NCI-H345 treated with DMSO at 0.1 percent for 48 hours (cell line): ENCODE results near the gene SLC13A4.
"Not testable (repeated sequence)": the region's sequence is repeated elsewhere in the genome, so short reads cannot be mapped to it uniquely, and the experiment has no call there.

Experiments used
- DNase-seq: peaks from one replicate; lab custom pipeline; 2025; ENCODE audit not compliant: unreplicated experiment; lab: John Stamatoyannopoulos, UW

SLC13A4 gene

DNA sequence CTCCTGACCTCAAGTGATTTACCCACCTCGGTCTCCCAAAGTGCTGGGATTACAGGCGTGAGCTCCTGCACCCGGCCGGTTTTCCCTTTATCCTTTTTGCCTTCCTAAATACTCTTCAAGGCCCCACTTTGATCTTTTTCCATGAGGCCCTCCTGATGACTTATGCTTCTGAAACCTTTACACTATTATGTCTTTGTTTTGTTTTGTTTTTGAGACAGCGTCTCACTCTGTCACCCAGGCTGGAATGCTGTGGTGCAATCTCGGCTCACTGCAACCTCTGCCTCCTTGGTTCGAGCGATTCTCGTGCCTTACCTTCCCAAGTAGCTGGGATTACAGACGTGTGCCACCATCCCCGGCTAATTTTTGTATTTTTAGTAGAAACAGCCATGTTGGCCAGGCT, 61.8 kb downstream of the SLC13A4 start:
- no peak for DNase-seq

GRCh38 chr7:135665042-135665441, 62.9 kb downstream of the SLC13A4 start:
- DNase-seq, result no peak

- no peak for DNase-seq
Measured at GRCh38 chr7:135664046-135664589, 63.9 kb downstream of the SLC13A4 start.

DNA sequence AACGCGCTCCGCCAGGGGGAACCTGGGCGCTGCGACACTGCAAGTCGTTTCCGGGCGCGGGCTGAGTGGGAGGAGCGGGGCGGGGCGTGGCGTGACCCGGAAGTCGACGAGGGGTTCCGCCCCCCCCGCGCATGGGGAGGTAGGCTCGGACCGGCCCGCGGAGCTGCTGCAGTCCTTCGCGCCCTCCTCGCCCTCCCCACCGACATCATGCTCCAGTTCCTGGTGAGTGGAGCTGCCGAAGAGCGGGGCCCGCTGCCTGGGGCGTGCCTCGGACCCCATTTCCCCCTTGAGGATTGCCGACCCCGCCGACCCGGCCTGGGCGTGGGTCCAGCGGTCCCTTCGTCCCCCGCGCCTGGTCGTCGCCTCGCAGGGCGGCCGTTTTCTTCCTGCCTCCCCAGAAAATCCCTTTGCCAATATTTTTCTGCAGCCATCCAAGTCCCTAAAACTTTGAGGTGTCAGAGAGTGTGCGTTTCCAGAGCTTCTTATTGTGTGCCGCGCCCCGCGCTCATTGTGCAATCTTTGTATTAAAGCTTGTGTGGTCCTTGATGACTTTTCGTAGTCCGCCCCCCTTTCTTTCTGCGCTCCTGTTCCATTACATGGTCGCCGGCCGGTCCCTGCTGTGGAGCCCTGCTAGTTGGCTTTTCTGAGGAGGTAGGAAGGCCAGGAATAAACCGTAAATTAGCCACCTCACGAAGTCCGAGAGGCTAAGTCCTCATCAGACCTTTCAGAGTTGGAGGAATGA, 65.4 kb downstream of the SLC13A4 start, which contains the start of gene STMP1:
STMP1 (plus strand) TSS at position 142 of the 742 bp plus-strand sequence.
- DNase-seq, result peak; percentile 90

DNA sequence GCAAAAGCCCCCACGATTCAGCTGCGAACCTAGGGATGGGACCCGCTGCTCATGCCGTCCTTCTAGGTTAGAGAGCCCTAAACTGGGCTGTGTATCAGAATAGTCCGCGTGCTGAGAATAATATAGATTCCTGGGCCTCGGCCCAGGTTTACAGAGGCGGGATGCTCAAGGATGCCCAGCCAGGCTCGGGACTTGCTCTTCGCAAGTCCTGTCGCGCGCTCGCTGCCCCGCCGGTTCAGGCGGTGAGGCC, 65.9 kb downstream of the SLC13A4 start:
- DNase-seq, result no peak

GRCh38 chr7:135661311-135662122, 66.5 kb downstream of the SLC13A4 start:
- peak; percentile 45 for DNase-seq

GRCh38 chr7:135659159-135659846, 68.7 kb downstream of the SLC13A4 start:
- no peak for DNase-seq

DNA sequence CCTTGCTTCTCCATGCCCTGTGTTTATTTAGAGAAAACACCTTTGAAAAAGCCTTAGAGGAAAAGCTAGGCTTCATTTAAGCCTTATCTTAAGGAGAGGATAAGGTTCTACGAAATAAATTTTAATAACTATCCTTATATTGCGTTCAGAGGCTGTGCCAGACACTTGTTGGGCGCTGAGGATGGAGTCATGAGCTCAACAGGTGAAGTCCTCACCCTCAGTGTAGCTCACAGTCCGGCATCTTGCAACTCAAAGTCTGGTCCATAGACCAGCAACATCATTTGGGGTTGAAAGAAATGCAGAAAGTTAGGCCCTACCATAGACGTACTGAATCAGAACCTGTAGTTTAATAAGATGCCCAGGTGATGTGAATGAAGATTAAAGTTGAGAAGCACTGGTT, 69.4 kb downstream of the SLC13A4 start:
- DNase-seq, result no peak

- DNase-seq, result peak; percentile 2
Measured at GRCh38 chr7:135653340-135654080, 74.5 kb downstream of the SLC13A4 start.

- DNase-seq, result no peak
Measured at GRCh38 chr7:135650831-135651573, 77.0 kb downstream of the SLC13A4 start.

- DNase-seq, result no peak
Measured at GRCh38 chr7:135648235-135648634, 79.8 kb downstream of the SLC13A4 start.

GRCh38 chr7:135647755-135648154, 80.2 kb downstream of the SLC13A4 start:
- DNase-seq, result no peak

DNA sequence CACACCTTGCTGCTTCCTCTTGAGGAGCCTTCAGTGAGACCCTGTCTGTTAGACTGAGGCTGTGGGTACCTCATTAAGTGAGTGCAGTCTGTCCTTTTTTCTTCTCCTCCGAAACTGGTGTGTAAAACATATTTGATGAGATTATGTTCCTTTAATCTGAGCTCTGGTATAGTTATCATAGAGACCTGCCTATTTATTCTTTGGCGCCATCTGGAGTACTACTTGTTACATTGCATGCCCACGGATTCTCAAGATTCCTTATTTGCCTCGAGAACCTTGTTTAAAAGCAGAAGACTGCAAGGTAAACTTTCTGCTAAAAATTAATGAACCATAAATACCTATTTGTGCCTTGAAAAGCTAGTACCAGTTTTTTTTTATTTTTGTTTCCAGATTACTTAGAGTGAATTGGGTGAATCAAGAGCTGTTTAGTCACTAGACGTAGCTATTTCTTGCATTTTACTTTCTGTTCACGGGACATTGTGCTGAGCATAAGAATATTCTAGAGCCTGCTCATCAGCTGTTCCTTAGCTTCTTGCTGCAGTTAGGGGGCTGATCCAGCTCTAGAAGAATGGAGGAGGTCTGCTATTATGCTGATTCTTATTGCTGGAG, 82.6 kb downstream of the SLC13A4 start:
- peak; percentile 5 for DNase-seq

- DNase-seq, result no peak
Measured at GRCh38 chr7:135644729-135645128, 83.3 kb downstream of the SLC13A4 start.

GRCh38 chr7:135644154-135644553, 83.8 kb downstream of the SLC13A4 start:
- no peak for DNase-seq

- not testable (repeated sequence) for DNase-seq
Measured at GRCh38 chr7:135639690-135640089, 88.3 kb downstream of the SLC13A4 start.

- DNase-seq, result no peak
Measured at GRCh38 chr7:135634191-135634878, 93.7 kb downstream of the SLC13A4 start.
